GM23338 (cell line): ENCODE results near the gene WDR70. TPM values are rescaled to one million over a fixed set of nuclear protein-coding genes. Genes with fewer than 3 reads are reported as not detected.

Experiments used
- ATAC-seq: fragments of 200-7000 bp; cut with Tn5 transposase; 3 replicates; pipeline ENCODE4 v1.9.1; 2020
- DNase-seq: peaks from one replicate; pipeline ENCODE4 v3.0.0-alpha.2; 2015; ENCODE audit warnings: low spot score
- H2AFZ ChIP-seq: fragments of 200-600 bp; sonication (generic); 2 replicates; pipeline ENCODE4 v1.8.0; 2016; ENCODE audit warnings: antibody characterized with exemption, mild to moderate bottlenecking, moderate library complexity
- H3F3A ChIP-seq: fragments of 200-600 bp; sonication (generic); replicated peaks from 2 replicates; pipeline ENCODE4 v1.8.0; 2017; ENCODE audit warnings: antibody characterized with exemption, mixed run types, low read depth
- H3K27ac ChIP-seq: fragments of 200-600 bp; sonication (generic); 2 replicates; pipeline ENCODE4 v1.6.1; 2016; ENCODE audit warnings: low read depth
- H3K27me3 ChIP-seq: fragments of 200-600 bp; sonication (generic); 2 replicates; pipeline ENCODE4 v1.8.0; 2016; ENCODE audit warnings: mild to moderate bottlenecking, mixed run types, moderate library complexity; ENCODE audit not compliant: insufficient read depth
- H3K36me3 ChIP-seq: fragments of 200-600 bp; sonication (generic); 2 replicates; pipeline ENCODE4 v1.8.0; 2016; ENCODE audit warnings: mild to moderate bottlenecking; ENCODE audit not compliant: insufficient read depth
- H3K4me1 ChIP-seq: fragments of 200-600 bp; sonication (generic); 2 replicates; pipeline ENCODE4 v1.8.0; 2016; ENCODE audit warnings: mild to moderate bottlenecking, moderate library complexity; ENCODE audit not compliant: insufficient read depth
- H3K4me2 ChIP-seq: fragments of 200-600 bp; sonication (generic); 2 replicates; pipeline ENCODE4 v1.7.1; 2017; ENCODE audit warnings: mixed run types
- H3K4me3 ChIP-seq: fragments of 200-600 bp; sonication (generic); 2 replicates; pipeline ENCODE4 v1.6.1; 2016; ENCODE audit warnings: mixed run types
- H3K79me2 ChIP-seq: fragments of 200-600 bp; sonication (generic); replicated peaks from 2 replicates; pipeline ENCODE4 v1.8.0; 2017; ENCODE audit warnings: mild to moderate bottlenecking; ENCODE audit not compliant: insufficient read depth
- H3K9me2 ChIP-seq: fragments of 200-600 bp; sonication (generic); 2 replicates; pipeline ENCODE4 v1.8.0; 2017; ENCODE audit not compliant: insufficient read depth
- H4K20me1 ChIP-seq: fragments of 200-600 bp; sonication (generic); replicated peaks from 2 replicates; pipeline ENCODE4 v1.8.0; 2017; ENCODE audit warnings: mild to moderate bottlenecking; ENCODE audit not compliant: insufficient read depth
- H3K27ac Mint-ChIP-seq: 2 replicates; pipeline ENCODE4 v1.8.0; 2020; ENCODE audit warnings: inconsistent platforms, mild to moderate bottlenecking, moderate library complexity, mixed read lengths
- H3K27me3 Mint-ChIP-seq: 3 replicates; pipeline ENCODE4 v1.8.0; 2022; ENCODE audit warnings: low read depth, mild to moderate bottlenecking, moderate library complexity, mixed read lengths, inconsistent platforms; ENCODE audit not compliant: insufficient read depth, poor library complexity
- H3K36me3 Mint-ChIP-seq: 3 replicates; pipeline ENCODE4 v1.8.0; 2021; ENCODE audit warnings: low read depth, mild to moderate bottlenecking, inconsistent platforms, moderate library complexity, mixed read lengths
- H3K4me1 Mint-ChIP-seq: 3 replicates; pipeline ENCODE4 v1.8.0; 2020; ENCODE audit warnings: mild to moderate bottlenecking, inconsistent platforms, mixed read lengths
- H3K4me3 Mint-ChIP-seq: 3 replicates; pipeline ENCODE4 v1.8.0; 2021; ENCODE audit warnings: moderate library complexity, mild to moderate bottlenecking, inconsistent platforms, mixed read lengths
- H3K9me3 Mint-ChIP-seq: 3 replicates; pipeline ENCODE4 v1.8.0; 2020; ENCODE audit warnings: moderate library complexity, mild to moderate bottlenecking, inconsistent platforms, mixed read lengths
- CREB1 ChIP-seq: fragments of 250-450 bp; sonication (Bioruptor Pico); IDR thresholded peaks from 2 replicates; pipeline ENCODE4 v1.5.0; 2020; ENCODE audit warnings: low read depth, mild to moderate bottlenecking, moderate library complexity
- POLR2AphosphoS5 ChIP-seq: IDR thresholded peaks from 2 replicates; pipeline ENCODE4 v1.6.1; 2016; ENCODE audit warnings: antibody characterized with exemption, low read depth
- STAT1 ChIP-seq: IDR thresholded peaks from one replicate; pipeline ENCODE4 v1.6.1; 2016; ENCODE audit warnings: antibody characterized with exemption; ENCODE audit not compliant: unreplicated experiment
- ZNF331 ChIP-seq: fragments of 250-450 bp; sonication (Bioruptor Pico); IDR thresholded peaks from 2 replicates; pipeline ENCODE4 v1.5.0; 2020; ENCODE audit warnings: low read depth, mild to moderate bottlenecking, moderate library complexity
- polyA plus RNA-seq: library from polyadenylated mRNA; unstranded; fragments of >200 nt; fragmentation: Nextera tagmentation; extraction: Ambion mirVana; gene quantifications from 2 replicates; pipeline ENCODE4 v1.2.1, GENCODE V29; 2016
- total RNA-seq: library from RNA; depleted of rRNA; stranded (reverse); fragments of >200 nt; shearing (Covaris generic); gene quantifications from 2 replicates; pipeline ENCODE4 v1.2.3, GENCODE V29; 2014
- TF ChIP-seq, protein P1 (sequence below): fragments of 250-450 bp; sonication (Bioruptor Pico); IDR thresholded peaks from 2 replicates; pipeline ENCODE4 v1.5.0; 2020; ENCODE audit warnings: mild to moderate bottlenecking, moderate library complexity
- TF ChIP-seq, protein P2 (sequence below), 2 experiments: fragments of 200-600 bp in 1 of 2; sonication (generic) in 1 of 2; conservative IDR thresholded peaks; 2 replicates each; pipeline versions ENCODE4 v1.5.1 to v1.6.1; 2016 to 2017; ENCODE audit warnings: antibody characterized with exemption in 2 of 2, low read depth in 2 of 2, mild to moderate bottlenecking in 2 of 2, moderate library complexity in 1 of 2

WDR70 gene
- total and polyA plus RNA-seq, 2 experiments from 2014 or later: 34.9 to 86.7 TPM

DNA sequence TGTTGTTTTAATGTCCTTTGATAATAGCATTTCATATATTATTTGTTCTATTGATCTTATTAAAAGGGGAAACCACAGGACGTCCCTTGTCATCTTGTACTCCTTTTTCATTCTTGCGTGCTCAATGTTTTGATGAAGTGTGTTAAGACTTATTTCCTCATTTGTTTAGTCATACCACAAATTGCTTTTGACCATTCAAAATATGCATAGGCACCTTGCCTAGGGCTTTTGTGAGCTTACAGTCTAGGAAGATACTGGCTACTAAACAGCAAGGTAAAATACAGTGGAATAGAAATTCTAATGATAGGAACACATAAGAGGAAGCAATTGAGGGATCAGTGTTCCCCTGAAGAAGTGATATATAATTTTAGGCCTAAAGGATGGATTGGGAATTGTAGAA, 190.3 kb downstream of the WDR70 start (continued):
- TF ChIP-seq, protein P1, sequence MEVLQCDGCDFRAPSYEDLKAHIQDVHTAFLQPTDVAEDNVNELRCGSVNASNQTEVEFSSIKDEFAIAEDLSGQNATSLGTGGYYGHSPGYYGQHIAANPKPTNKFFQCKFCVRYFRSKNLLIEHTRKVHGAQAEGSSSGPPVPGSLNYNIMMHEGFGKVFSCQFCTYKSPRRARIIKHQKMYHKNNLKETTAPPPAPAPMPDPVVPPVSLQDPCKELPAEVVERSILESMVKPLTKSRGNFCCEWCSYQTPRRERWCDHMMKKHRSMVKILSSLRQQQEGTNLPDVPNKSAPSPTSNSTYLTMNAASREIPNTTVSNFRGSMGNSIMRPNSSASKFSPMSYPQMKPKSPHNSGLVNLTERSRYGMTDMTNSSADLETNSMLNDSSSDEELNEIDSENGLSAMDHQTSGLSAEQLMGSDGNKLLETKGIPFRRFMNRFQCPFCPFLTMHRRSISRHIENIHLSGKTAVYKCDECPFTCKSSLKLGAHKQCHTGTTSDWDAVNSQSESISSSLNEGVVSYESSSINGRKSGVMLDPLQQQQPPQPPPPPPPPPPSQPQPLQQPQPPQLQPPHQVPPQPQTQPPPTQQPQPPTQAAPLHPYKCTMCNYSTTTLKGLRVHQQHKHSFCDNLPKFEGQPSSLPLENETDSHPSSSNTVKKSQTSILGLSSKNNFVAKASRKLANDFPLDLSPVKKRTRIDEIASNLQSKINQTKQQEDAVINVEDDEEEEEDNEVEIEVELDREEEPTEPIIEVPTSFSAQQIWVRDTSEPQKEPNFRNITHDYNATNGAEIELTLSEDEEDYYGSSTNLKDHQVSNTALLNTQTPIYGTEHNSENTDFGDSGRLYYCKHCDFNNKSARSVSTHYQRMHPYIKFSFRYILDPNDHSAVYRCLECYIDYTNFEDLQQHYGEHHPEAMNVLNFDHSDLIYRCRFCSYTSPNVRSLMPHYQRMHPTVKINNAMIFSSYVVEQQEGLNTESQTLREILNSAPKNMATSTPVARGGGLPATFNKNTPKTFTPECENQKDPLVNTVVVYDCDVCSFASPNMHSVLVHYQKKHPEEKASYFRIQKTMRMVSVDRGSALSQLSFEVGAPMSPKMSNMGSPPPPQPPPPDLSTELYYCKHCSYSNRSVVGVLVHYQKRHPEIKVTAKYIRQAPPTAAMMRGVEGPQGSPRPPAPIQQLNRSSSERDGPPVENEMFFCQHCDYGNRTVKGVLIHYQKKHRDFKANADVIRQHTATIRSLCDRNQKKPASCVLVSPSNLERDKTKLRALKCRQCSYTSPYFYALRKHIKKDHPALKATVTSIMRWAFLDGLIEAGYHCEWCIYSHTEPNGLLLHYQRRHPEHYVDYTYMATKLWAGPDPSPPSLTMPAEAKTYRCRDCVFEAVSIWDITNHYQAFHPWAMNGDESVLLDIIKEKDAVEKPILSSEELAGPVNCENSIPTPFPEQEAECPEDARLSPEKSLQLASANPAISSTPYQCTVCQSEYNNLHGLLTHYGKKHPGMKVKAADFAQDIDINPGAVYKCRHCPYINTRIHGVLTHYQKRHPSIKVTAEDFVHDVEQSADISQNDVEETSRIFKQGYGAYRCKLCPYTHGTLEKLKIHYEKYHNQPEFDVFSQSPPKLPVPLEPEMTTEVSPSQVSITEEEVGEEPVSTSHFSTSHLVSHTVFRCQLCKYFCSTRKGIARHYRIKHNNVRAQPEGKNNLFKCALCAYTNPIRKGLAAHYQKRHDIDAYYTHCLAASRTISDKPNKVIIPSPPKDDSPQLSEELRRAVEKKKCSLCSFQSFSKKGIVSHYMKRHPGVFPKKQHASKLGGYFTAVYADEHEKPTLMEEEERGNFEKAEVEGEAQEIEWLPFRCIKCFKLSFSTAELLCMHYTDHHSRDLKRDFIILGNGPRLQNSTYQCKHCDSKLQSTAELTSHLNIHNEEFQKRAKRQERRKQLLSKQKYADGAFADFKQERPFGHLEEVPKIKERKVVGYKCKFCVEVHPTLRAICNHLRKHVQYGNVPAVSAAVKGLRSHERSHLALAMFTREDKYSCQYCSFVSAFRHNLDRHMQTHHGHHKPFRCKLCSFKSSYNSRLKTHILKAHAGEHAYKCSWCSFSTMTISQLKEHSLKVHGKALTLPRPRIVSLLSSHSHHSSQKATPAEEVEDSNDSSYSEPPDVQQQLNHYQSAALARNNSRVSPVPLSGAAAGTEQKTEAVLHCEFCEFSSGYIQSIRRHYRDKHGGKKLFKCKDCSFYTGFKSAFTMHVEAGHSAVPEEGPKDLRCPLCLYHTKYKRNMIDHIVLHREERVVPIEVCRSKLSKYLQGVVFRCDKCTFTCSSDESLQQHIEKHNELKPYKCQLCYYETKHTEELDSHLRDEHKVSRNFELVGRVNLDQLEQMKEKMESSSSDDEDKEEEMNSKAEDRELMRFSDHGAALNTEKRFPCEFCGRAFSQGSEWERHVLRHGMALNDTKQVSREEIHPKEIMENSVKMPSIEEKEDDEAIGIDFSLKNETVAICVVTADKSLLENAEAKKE (CRISPR knock-in tag): no peak
- TF ChIP-seq CREB1 (CRISPR knock-in tag): no peak

DNA sequence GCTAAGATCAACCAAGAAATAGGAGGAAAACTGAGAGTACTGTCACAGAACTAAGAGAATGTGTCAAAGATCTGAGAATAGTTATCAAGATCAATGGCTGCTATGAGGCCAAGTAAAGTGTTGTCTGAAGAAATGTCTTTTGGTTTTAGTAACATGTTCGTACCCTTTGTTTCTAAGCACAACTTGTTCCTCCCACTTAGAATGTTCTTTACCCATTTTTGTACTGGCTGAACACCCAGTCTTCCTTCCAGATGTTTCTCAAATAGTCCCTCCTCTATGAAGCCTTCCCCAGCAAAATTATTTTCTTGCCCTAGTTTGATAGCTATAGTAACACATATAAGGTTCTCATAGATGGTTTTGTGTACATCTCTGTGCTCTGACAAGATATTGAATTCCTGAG, 191.5 kb downstream of the WDR70 start:
- no peak for ATAC-seq
- H3K27ac Mint-ChIP-seq: no peak overlapping the region
- H3K36me3 Mint-ChIP-seq: no peaks in the 10 kb centered on the region
- H3K79me2 ChIP-seq: no peaks in the 10 kb centered on the region
- no peak overlapping the region for H2AFZ ChIP-seq
- peaks cover 5% of the 10 kb centered on the region; the same call in 2 of the 3 replicates for H3K4me1 Mint-ChIP-seq
- H3K27ac ChIP-seq: no peak overlapping the region
- no peaks in the 10 kb centered on the region for H3F3A ChIP-seq
- H3K4me3 Mint-ChIP-seq: no peak overlapping the region
- peaks cover 14% of the 10 kb centered on the region; the same call in 1 of the 2 replicates for H3K9me2 ChIP-seq
- H3K27me3 ChIP-seq: no peaks in the 10 kb centered on the region
- no peak for DNase-seq
- H3K4me1 ChIP-seq: no peaks in the 10 kb centered on the region; the same call in 1 of the 2 replicates
- no peak overlapping the region for H3K4me3 ChIP-seq
- no peaks in the 10 kb centered on the region for H3K36me3 ChIP-seq
- no peaks in the 10 kb centered on the region for H3K27me3 Mint-ChIP-seq
- H4K20me1 ChIP-seq: no peaks in the 10 kb centered on the region
- H3K9me3 Mint-ChIP-seq: no peaks in the 10 kb centered on the region
- H3K4me2 ChIP-seq: no peak overlapping the region
- TF ChIP-seq CREB1 (CRISPR knock-in tag): no peak
- TF ChIP-seq, protein P2, sequence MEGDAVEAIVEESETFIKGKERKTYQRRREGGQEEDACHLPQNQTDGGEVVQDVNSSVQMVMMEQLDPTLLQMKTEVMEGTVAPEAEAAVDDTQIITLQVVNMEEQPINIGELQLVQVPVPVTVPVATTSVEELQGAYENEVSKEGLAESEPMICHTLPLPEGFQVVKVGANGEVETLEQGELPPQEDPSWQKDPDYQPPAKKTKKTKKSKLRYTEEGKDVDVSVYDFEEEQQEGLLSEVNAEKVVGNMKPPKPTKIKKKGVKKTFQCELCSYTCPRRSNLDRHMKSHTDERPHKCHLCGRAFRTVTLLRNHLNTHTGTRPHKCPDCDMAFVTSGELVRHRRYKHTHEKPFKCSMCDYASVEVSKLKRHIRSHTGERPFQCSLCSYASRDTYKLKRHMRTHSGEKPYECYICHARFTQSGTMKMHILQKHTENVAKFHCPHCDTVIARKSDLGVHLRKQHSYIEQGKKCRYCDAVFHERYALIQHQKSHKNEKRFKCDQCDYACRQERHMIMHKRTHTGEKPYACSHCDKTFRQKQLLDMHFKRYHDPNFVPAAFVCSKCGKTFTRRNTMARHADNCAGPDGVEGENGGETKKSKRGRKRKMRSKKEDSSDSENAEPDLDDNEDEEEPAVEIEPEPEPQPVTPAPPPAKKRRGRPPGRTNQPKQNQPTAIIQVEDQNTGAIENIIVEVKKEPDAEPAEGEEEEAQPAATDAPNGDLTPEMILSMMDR (conservative IDR thresholded peaks at IDR 0.05; ENCODE audit: low read depth in 2 of 2): no peak
- TF ChIP-seq, protein P1 (CRISPR knock-in tag): no peak
- TF ChIP-seq ZNF331: no peak
- TF ChIP-seq STAT1: no peak
- no peak for TF ChIP-seq POLR2AphosphoS5
